HEK293 (cell line): ENCODE data around the gene SELENBP1.
A peak's percentile ranks its signal among the peaks of the same experiment; 100 is the strongest.

Experiments
- CTCF ChIA-PET: fragments of 350-600 bp; formaldehyde crosslinking; extraction: SDS; loops from one replicate; lab custom pipeline; 2021; ENCODE audit warnings: antibody characterized with exemption; lab: Yijun Ruan, JAX
- POLR2A ChIA-PET: fragments of 300-600 bp; formaldehyde crosslinking; extraction: SDS; loops from one replicate; lab custom pipeline; 2020; ENCODE audit warnings: antibody characterized with exemption, inconsistent platforms; lab: Yijun Ruan, JAX
- H3K27ac ChIP-seq: fragments of 200-500 bp; sonication (Bioruptor generic); 2 replicates; pipeline ENCODE4 v1.5.1; 2014; ENCODE audit warnings: low read depth, low read length, control low read depth, inconsistent platforms; ENCODE audit errors: extremely low read depth
- H3K36me3 ChIP-seq, 2 experiments: fragments of 200-500 bp in 1 of 2; sonication (Bioruptor generic) in 1 of 2; 1 replicate in 1 of 2; 2 replicates in 1 of 2; pipeline ENCODE4 v1.5.1; 2014 to 2017; ENCODE audit warnings: inconsistent platforms in 2 of 2, low read length in 2 of 2; ENCODE audit not compliant: control insufficient read depth in 2 of 2, insufficient read depth in 1 of 2
- H3K4me1 ChIP-seq: fragments of 200-500 bp; sonication (Bioruptor generic); 2 replicates; pipeline ENCODE4 v1.5.1; 2014; ENCODE audit warnings: mild to moderate bottlenecking, low read length, inconsistent platforms; ENCODE audit not compliant: control insufficient read depth, insufficient read depth
- H3K4me3 ChIP-seq: 2 replicates; pipeline ENCODE4 v1.5.1; 2011; ENCODE audit warnings: low read depth, mild to moderate bottlenecking, control low read depth, low read length, moderate library complexity
- H3K9me3 ChIP-seq: fragments of 200-500 bp; sonication (Bioruptor generic); 2 replicates; pipeline ENCODE4 v1.5.1; 2014; ENCODE audit warnings: low read depth, low read length, inconsistent platforms; ENCODE audit not compliant: control insufficient read depth, insufficient read depth
- AEBP2 ChIP-seq: fragments of 450-650 bp; formaldehyde crosslinking; IDR thresholded peaks from 2 replicates; pipeline ENCODE4 v1.5.1; 2016; ENCODE audit warnings: missing biosample characterization, missing genetic modification characterization, borderline replicate concordance
- BCL6B ChIP-seq: fragments of 450-650 bp; formaldehyde crosslinking; IDR thresholded peaks from 2 replicates; pipeline ENCODE4 v1.5.1; 2017; ENCODE audit warnings: missing biosample characterization, missing genetic modification characterization
- GLI2 ChIP-seq: fragments of 450-650 bp; formaldehyde crosslinking; IDR thresholded peaks from 2 replicates; pipeline ENCODE4; 2017; ENCODE audit warnings: missing biosample characterization, missing genetic modification characterization, low read depth, borderline replicate concordance
- PRDM10 ChIP-seq: fragments of 450-650 bp; formaldehyde crosslinking; IDR thresholded peaks from 2 replicates; pipeline ENCODE4 v1.5.1; 2016; ENCODE audit warnings: missing biosample characterization, missing genetic modification characterization
- PRDM4 ChIP-seq: fragments of 450-650 bp; formaldehyde crosslinking; IDR thresholded peaks from 2 replicates; pipeline ENCODE4 v1.5.1; 2017; ENCODE audit warnings: missing biosample characterization, missing genetic modification characterization
- ZEB2 ChIP-seq: fragments of 450-650 bp; formaldehyde crosslinking; IDR thresholded peaks from 2 replicates; pipeline ENCODE4 v1.5.1; 2016; ENCODE audit warnings: missing biosample characterization, missing genetic modification characterization
- ZFP69B ChIP-seq: fragments of 450-650 bp; formaldehyde crosslinking; IDR thresholded peaks from 2 replicates; pipeline ENCODE4 v1.5.1; 2016; ENCODE audit warnings: missing biosample characterization, missing genetic modification characterization
- ZNF121 ChIP-seq: fragments of 450-650 bp; formaldehyde crosslinking; IDR thresholded peaks from 2 replicates; pipeline ENCODE4 v1.5.1; 2016; ENCODE audit warnings: missing biosample characterization, missing genetic modification characterization
- ZNF138 ChIP-seq: fragments of 450-650 bp; formaldehyde crosslinking; IDR thresholded peaks from 2 replicates; pipeline ENCODE4 v1.5.1; 2016; ENCODE audit warnings: missing biosample characterization, missing genetic modification characterization, borderline replicate concordance
- ZNF202 ChIP-seq: fragments of 450-650 bp; formaldehyde crosslinking; IDR thresholded peaks from 2 replicates; pipeline ENCODE4 v1.5.1; 2016; ENCODE audit warnings: missing biosample characterization, missing genetic modification characterization, borderline replicate concordance
- ZNF311 ChIP-seq: fragments of 450-650 bp; formaldehyde crosslinking; IDR thresholded peaks from 2 replicates; pipeline ENCODE4 v1.5.1; 2017; ENCODE audit warnings: missing biosample characterization, missing genetic modification characterization, borderline replicate concordance
- ZNF518A ChIP-seq: fragments of 450-650 bp; formaldehyde crosslinking; conservative IDR thresholded peaks from 2 replicates; pipeline ENCODE4 v1.5.1; 2016; ENCODE audit warnings: low read depth, missing biosample characterization, missing genetic modification characterization
- ZNF623 ChIP-seq: fragments of 450-650 bp; formaldehyde crosslinking; IDR thresholded peaks from 2 replicates; pipeline ENCODE4 v1.5.1; 2016; ENCODE audit warnings: missing biosample characterization, missing genetic modification characterization
- ZNF624 ChIP-seq: fragments of 450-650 bp; formaldehyde crosslinking; IDR thresholded peaks from 2 replicates; pipeline ENCODE4 v1.5.1; 2017; ENCODE audit warnings: missing biosample characterization, missing genetic modification characterization
- ZNF654 ChIP-seq: fragments of 450-650 bp; formaldehyde crosslinking; IDR thresholded peaks from 2 replicates; pipeline ENCODE4 v1.5.1; 2016; ENCODE audit warnings: low read depth, missing biosample characterization, missing genetic modification characterization
- ZNF707 ChIP-seq: fragments of 450-650 bp; formaldehyde crosslinking; IDR thresholded peaks from 2 replicates; pipeline ENCODE4 v1.5.1; 2016; ENCODE audit warnings: missing biosample characterization, missing genetic modification characterization
- ZSCAN4 ChIP-seq: fragments of 450-650 bp; formaldehyde crosslinking; IDR thresholded peaks from 2 replicates; pipeline ENCODE4 v1.5.1; 2017; ENCODE audit warnings: missing biosample characterization, missing genetic modification characterization

The SELENBP1 gene

GRCh38 chr1:151327903-151328674 is 44.4 kb downstream of the SELENBP1 start (continued):
- TF ChIP-seq PRDM4 (tag by site-specific recombination) (no peak), BCL6B (tag by site-specific recombination) (peak; percentile 46; the same call in 1 of the 2 replicates), ZNF121 (tag by site-specific recombination) (peak; percentile 59; the same call in 1 of the 2 replicates)

- Histone ChIP-seq H3K4me1 (peaks cover 3% of the 10 kb centered on the region; the same call in 1 of the 2 replicates), H3K4me3 (peak within 1 kb of the TSS; percentile 83), H3K36me3 (peaks cover 4 to 35% of the 10 kb centered on the region in 2 experiments), H3K9me3 (no peaks in the 10 kb centered on the region), H3K27ac (peak within 1 kb of the TSS; percentile 85)
- ChIA-PET CTCF (interaction anchor here (0.5 to 7.4 kb wide), 11 partner anchors 10 to 549 kb away, joined by 3 to 63 read pairs (median 3); partner anchors contain the start of gene ZNF687), POLR2A (interaction anchor here (0.6 to 7.8 kb wide), 18 partner anchors 9 to 1058 kb away, joined by 3 to 56 read pairs (median 6); partner anchors contain the start of genes PSMB4, SELENBP1, TUFT1 and VPS72)
- TF ChIP-seq GLI2: no peak
- TF ChIP-seq ZFP69B (tag by site-specific recombination): no peak; the same call in 1 of the 2 replicates
- TF ChIP-seq ZNF707: no peak
- no peak for TF ChIP-seq ZNF624
- TF ChIP-seq ZNF138: no peak
- TF ChIP-seq ZNF518A: peak; percentile 47; the same call in 1 of the 2 replicates
- TF ChIP-seq ZNF311 (tag by site-specific recombination): no peak
- 0 out of 2 replicates have a peak, but pooled peaks have one; percentile 28 for TF ChIP-seq ZEB2 (tag by site-specific recombination)
- TF ChIP-seq ZNF623 (tag by site-specific recombination): peak; percentile 21; the same call in 1 of the 2 replicates
- no peak for TF ChIP-seq ZNF202 (tag by site-specific recombination)
- TF ChIP-seq PRDM10 (tag by site-specific recombination): peak; percentile 61; the same call in 1 of the 2 replicates
- no peak for TF ChIP-seq AEBP2
- TF ChIP-seq ZNF654: no peak
- no peak for TF ChIP-seq ZSCAN4 (tag by site-specific recombination)
Observed at GRCh38 chr1:151327223-151327902, 45.1 kb downstream of the SELENBP1 start, which contains the start of gene PI4KB. Gene PI4KB, minus strand, starts transcription at chr1:151327416. Its CDS starts 10,935 bp downstream, at chr1:151316481.
